ENCODE data around the gene SKIL.

SKIL gene, protein sequence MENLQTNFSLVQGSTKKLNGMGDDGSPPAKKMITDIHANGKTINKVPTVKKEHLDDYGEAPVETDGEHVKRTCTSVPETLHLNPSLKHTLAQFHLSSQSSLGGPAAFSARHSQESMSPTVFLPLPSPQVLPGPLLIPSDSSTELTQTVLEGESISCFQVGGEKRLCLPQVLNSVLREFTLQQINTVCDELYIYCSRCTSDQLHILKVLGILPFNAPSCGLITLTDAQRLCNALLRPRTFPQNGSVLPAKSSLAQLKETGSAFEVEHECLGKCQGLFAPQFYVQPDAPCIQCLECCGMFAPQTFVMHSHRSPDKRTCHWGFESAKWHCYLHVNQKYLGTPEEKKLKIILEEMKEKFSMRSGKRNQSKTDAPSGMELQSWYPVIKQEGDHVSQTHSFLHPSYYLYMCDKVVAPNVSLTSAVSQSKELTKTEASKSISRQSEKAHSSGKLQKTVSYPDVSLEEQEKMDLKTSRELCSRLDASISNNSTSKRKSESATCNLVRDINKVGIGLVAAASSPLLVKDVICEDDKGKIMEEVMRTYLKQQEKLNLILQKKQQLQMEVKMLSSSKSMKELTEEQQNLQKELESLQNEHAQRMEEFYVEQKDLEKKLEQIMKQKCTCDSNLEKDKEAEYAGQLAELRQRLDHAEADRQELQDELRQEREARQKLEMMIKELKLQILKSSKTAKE

DNA sequence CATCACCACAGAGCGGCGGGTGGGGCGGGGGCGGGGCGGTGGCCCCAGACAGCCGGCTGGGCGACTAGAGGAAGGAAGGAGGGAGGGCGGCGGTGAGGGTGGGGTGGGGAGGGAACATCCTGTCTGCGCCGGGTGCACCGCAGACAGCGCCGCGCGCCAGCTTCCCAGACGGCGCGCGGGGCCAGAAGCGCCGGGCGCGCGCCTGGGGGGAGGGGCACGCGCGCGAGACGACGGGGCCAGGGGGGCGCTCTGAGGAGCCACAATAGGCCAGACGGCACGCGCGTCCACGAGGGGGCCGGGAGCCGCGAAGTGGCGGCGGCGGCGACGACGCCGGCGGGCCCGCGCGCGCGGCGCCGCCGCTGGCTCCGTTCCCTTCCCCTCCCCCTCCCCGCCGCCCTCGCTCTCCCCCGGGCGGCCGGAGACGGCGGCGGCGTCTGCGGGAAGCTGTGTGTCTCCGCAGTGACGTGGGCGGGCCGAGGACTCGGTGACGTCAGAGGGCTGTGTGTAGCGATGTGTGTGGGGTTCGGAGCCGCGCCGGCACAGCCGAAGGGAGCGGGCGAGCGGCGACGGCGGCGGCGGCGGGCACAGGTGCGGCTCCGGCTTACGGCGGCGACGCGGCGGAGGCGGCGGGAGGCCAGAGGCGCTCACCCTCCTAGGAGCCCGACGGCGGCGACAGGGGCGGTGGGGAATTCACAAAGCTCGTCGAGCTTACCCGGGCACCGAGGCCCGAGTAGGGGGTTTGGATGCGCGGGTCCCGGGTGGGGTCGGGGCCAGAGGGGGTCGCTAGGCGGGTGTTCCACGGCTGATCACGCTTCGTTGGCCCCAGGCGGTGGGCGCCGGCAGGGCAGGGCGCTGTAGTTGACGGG lies at the start of gene SKIL:
TSS of gene SKIL (plus strand) at position 540 of the 866 bp plus-strand sequence. CDS start 2,617 bp downstream, outside the sequence.
- DNase-seq (ENCODE audit: low spot score): peak; percentile 98
- Histone ChIP-seq H3K27ac (peak within 1 kb of the TSS; percentile 95 to 100), H3K4me3 (peak within 1 kb of the TSS; percentile 99)
- TF ChIP-seq, protein P1, sequence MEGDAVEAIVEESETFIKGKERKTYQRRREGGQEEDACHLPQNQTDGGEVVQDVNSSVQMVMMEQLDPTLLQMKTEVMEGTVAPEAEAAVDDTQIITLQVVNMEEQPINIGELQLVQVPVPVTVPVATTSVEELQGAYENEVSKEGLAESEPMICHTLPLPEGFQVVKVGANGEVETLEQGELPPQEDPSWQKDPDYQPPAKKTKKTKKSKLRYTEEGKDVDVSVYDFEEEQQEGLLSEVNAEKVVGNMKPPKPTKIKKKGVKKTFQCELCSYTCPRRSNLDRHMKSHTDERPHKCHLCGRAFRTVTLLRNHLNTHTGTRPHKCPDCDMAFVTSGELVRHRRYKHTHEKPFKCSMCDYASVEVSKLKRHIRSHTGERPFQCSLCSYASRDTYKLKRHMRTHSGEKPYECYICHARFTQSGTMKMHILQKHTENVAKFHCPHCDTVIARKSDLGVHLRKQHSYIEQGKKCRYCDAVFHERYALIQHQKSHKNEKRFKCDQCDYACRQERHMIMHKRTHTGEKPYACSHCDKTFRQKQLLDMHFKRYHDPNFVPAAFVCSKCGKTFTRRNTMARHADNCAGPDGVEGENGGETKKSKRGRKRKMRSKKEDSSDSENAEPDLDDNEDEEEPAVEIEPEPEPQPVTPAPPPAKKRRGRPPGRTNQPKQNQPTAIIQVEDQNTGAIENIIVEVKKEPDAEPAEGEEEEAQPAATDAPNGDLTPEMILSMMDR (IDR thresholded peaks at IDR 0.05): no peak

DNA sequence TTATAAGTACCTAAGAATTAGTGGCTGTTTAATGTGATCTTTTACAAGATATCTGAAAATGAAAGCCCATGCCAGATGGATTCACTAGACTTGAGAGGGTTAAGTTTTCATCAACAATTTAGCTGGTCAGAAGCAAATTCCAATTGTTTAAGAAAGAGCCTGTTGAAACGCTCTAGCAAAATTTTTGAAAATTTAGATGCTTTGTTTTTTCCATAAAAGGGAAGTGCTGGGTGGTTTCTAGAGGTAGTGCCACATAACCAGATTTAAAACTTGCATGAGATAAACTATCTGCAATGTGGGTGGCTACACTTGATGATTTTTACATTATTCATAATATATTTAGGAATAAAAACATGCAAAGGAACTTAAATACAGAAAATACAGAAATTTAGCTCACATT lies 48.5 kb upstream of the SKIL start:
- no peak overlapping the region for H3K4me3 ChIP-seq
- no peak overlapping the region for H3K27ac ChIP-seq
- no peak for DNase-seq (ENCODE audit: low spot score)
- TF ChIP-seq, protein P1 (IDR thresholded peaks at IDR 0.05): no peak

DNA sequence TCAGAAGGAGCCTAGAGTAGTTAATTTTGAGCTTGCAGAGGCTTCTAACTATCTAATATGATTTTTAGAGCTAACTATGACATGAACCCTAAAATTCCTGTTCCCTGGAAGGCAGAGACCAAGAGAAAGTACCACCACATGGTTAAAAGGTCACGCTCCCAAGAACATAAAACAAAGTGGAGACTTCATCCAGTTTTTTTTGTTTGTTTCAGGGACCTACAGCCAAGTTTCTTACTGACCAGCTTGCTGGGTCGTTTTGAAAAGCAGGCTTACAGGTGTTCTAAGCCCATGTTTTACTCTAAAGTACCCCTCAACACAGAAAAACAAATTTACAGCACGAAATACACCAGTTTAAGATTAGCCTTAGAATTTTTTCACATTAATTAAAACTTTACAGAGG lies 39.6 kb upstream of the SKIL start:
- TF ChIP-seq, protein P1 (IDR thresholded peaks at IDR 0.05): no peak
- H3K27ac ChIP-seq: no peak overlapping the region
- DNase-seq (ENCODE audit: low spot score): no peak
- H3K4me3 ChIP-seq: no peak overlapping the region

DNA sequence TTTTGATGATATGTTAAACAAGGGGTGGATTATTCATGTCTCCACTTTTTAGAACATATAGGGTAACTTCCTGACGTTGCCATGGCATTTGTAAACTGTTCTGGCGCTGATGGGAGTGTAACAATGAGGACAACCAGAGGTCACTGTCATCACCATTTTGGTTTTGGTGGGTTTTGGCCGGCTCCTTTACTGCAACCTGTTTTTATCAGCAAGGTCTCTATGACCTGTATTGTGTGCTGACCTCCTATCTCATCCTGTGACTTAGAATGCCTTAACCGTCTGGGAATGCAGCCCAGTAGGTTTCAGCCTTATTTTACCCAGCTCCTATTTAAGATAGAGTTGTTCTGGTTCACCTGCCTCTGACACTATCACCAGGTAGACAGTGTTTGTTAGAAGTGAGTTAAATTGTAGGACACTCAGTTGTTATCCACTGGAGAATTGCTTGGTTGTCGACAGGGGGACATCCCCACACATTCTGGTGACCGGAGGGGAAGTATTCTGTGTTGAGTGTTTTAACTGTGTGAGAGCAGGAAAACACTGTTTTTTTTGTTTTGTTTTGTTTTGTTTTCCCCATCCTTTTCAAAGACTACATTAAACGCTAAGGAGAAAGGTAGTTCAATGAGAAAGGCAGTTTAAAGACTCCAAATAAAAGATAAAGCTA lies 36.9 kb upstream of the SKIL start:
- DNase-seq (ENCODE audit: low spot score): no peak
- Histone ChIP-seq H3K27ac (no peak overlapping the region), H3K4me3 (no peak overlapping the region)
- TF ChIP-seq, protein P1 (IDR thresholded peaks at IDR 0.05): no peak

DNA sequence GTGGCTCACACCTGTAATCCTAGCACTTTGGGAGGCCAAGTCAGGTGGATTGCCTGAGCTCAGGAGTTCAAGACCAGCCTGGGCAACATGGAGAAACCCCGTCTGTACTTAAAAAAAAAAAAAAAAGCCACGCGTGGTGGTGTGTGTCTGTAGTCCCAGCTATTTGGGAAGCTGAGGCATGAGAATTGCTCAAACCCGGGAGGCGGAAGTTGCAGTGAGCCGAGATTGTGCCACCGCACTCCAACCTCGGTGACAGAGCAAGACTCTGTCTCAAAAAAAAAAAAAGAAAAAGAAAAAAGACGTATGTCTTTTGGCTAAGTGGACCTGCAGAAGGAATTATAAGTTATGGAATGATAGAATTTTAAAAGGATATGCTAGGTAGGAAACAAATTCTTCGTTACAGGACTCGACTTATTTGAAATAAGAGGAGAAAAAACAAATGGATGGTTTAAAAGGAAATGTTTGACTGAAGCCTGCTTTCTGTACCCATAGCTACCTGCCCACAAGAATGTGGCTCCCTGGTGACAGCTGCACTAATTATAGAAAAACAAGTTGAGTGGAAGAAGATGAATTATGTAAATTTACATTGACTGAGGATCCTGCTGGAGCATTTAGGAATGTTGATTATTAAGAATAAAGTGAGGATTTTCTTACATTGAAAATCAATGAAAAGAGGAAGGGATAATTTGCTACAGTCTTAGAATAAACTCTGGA lies 36.0 kb upstream of the SKIL start:
- no peak for DNase-seq (ENCODE audit: low spot score)
- TF ChIP-seq, protein P1 (IDR thresholded peaks at IDR 0.05): no peak
- no peak overlapping the region for H3K4me3 ChIP-seq
- no peak overlapping the region for H3K27ac ChIP-seq
